GM19455 (cell line): Measurements from ENCODE around the gene HIVEP3.

ENCODE experiments used
- ATAC-seq: cut with Tn5 transposase; IDR thresholded peaks from one replicate; pipeline ENCODE4 v1.9.1; 2021; ENCODE audit not compliant: unreplicated experiment

HIVEP3 gene

DNA sequence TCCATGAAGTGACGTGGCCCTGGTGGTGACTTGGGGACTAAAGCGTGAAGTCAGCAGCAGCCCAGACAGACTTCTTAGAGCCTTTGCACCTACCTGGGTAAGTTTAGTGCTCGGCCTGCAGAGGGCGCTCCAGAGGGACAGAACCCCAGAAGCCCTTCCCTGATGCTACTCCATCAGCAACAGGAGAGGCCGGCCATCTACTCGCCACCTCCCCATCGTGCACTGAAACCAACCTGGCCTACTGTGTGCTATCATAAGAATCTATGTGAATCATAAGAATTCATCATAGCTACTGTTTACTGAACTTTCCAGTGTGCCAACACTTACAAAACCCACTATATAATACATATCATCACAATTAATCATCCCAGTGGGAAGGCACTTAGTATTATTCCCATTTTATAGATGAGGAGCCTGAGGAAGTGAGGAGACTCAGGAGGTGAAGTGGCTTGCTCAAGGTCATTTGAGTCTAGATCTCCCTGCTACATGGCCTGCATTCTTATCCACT lies 426.3 kb downstream of the HIVEP3 start:
- no peak for ATAC-seq

- ATAC-seq, result no peak
These were observed 427.8 kb downstream of the HIVEP3 start for GRCh38 chr1:41490911-41491310.

DNA sequence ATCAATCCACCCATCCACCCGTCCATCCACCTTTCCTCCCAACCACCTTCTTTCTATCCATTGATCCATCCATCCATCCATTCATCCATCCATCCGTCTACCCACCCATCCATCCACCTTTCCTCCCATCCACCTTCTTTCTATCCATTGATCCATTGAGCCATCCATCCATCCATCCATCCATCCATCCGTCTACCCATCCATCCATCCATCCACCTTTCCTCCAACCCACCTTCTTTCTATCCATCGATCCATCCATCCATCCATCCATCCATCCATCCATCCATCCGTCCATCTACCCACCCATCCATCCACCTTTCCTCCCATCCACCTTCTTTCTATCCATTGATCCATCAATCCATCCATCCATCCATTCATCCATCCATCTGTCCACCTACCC lies 429.2 kb downstream of the HIVEP3 start:
- no peak for ATAC-seq

DNA sequence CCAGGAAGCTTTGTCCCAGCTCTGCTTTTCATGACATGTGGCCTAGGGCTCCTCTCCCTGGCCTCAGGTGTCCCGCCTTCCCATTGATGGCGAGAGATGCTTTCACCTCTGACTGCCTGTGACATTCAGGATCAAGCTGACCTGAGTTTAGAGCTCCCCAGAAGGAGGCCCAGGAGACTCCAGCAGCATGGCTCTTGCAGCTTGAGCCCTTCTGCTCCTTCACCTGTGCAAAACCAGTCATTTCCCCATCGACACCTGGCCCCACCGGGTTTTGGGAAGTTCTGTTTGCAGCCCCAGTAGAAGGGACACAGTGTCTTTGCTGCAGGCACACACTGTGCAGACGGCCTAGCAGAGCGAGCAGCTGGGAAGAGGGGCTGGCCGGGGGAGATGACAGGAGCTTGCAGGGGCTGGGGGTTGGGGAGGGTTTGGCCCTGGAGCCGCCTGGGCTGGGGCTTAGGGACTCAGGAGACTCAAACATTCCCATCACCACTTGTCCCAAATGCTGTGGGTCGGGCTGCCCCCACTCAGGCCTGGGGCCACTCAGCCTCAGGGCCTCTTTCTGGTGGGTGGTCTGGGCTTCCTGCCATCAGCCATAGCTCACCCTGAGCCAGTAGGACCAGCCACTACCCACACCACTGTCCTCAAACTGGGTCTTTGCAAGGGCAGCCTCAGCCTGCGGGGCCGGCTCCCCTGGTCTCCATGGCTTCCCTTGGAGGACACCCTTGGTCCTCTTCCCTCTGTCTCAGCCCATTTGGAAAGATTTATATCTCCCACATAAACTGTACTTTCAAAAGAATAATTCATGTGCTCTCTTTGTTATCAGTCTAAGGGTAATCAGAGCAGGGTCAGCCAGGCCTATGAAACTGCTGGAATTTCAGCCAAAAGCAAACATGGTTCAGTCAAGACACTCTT lies 430.4 kb downstream of the HIVEP3 start:
- ATAC-seq, result no peak

GRCh38 chr1:41487126-41488039 lies 431.3 kb downstream of the HIVEP3 start:
- no peak for ATAC-seq

- ATAC-seq, result no peak
These were observed 432.2 kb downstream of the HIVEP3 start for GRCh38 chr1:41486371-41487125.

GRCh38 chr1:41486053-41486370 lies 432.7 kb downstream of the HIVEP3 start:
- ATAC-seq, result no peak

DNA sequence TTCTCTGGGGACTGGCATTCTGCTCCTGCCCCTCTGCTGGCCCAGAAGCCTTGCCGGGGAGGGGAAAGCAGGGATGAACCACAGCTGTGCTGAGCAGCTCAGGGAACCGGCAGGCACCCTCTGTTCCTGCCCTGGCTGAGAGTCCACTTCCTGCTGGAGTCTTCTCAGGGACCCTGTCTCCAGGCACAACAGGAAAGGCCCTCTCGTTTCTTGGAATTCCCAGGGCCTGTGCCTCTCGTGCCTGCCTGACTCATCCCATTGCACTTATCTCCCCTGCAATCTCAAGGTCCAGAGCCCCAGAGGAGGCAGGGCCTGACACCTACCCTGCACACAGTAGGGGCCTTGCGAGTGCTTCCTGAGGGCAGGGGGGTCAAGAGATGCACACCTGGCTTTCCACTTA lies 433.1 kb downstream of the HIVEP3 start:
- ATAC-seq, result no peak

GRCh38 chr1:41484402-41485241 lies 434.1 kb downstream of the HIVEP3 start, which contains the start of gene EDN2:
Gene EDN2 (minus strand): TSS chr1:41484683. CDS start chr1:41484601, 82 bp downstream.
- no peak for ATAC-seq

GRCh38 chr1:41483960-41484401 lies 434.7 kb downstream of the HIVEP3 start:
- ATAC-seq, result no peak

GRCh38 chr1:41483001-41483850 lies 435.5 kb downstream of the HIVEP3 start:
- ATAC-seq, result no peak

DNA sequence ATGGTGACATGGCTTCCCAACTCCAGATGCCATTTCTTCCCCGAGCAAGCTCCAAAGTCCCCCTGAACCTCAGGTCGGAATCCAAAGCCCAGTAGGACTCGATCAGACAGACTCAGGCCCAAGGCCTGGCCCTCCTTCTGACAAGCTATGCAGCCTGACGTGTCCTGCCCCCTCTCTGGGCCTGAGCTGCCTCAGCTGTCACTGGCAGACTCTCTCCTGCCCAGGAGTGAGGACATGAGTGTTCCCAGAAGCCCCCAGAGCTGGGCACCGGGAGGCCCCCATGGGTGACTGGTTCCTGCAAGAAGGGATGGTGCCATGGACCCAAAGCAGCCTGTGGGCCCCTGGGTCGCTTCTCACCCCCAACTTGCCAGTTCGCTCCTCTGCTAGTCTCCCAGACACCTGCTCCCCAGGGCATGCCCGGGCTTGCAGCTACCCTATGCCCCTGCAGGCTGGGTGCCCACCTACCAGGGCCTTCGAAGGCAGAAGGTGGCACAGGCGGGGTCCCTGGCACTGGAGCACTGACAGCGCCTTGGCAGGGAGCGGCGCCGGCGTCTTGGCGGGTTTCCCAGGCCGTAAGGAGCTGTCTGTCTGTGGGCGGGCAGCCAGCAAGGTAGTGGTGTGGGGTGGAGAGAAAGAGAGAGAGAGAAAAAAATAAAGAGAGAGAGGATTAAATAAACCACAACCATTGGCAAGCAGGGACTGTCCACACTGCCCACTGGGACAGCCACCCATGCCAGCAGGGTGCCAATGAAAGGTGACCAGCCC lies 436.5 kb downstream of the HIVEP3 start:
- no peak for ATAC-seq

DNA sequence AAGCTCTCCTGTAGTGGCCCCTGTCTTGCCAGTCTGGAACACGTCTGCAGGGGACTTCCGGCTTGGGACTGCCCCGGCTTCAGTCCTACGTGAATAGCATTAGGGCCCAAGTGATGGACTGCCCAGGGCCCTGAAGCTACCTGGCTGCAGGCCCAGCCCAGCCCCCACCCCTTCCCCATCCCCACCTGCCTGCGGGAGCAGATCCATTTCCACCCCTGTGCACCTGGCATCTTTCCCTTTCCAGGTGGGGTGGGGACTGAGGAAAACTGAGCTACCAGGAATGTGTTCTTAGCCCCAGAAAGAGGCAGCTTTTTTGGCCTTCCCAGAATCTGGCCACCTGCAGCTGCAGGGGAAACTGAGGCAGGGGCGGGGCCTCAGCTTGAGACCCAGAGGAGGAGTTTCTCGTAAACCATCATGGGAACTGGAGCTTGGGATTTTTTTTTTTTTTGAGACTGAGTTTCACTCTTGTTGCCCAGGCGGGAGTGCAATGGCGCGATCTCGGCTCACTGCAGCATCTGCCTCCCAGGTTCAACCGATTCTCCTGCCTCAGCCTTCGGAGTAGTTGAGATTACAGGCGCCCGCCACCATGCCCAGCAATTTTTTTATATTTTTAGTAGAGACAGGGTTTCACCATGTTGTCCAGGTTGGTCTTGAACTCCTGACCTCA lies 437.5 kb downstream of the HIVEP3 start:
- ATAC-seq, result no peak

DNA sequence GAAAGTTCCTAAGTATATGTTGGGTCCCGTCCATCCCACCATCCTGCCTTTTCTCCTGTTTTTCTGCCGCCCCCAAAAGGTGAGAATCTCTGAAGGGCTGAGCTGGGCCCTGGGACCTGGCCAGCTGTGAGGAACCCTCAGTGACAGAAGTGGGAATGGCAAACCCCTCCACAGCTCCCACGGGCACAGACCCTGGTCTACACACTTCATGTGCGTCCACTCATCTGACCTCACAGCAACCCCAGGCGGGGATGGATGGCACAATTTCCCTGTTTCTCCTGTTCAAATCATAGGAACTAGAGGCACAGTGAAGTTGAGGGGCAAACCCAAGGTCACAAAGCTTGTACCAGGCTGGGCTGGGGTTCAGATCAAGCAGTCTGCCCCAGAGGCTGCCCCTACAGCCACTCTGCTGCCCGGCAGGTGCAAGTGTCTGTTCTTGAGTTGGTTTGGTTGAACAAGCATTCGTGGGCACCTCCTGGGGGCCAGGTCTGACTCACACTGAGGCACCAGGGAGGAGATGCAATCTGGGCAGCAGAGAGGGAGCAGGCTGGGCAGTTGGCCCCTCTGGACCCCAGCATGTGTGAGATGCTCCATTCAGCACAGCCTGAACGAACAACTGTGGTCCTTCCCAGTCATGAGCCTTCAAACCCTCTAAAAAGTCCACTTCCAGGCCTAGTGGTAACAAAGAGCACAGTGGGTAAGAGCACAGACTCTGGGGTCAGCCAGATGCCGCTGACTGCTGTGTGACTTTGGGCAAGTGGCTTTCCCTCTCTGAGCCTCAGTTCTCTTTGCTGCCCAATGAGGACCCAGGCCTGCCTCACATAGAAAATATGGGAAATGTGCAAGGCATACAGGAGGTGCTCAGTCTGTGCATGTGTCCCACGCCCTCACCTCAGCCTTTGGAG lies 438.3 kb downstream of the HIVEP3 start:
- ATAC-seq, result no peak

GRCh38 chr1:41479808-41480160 lies 438.9 kb downstream of the HIVEP3 start:
- ATAC-seq, result no peak

DNA sequence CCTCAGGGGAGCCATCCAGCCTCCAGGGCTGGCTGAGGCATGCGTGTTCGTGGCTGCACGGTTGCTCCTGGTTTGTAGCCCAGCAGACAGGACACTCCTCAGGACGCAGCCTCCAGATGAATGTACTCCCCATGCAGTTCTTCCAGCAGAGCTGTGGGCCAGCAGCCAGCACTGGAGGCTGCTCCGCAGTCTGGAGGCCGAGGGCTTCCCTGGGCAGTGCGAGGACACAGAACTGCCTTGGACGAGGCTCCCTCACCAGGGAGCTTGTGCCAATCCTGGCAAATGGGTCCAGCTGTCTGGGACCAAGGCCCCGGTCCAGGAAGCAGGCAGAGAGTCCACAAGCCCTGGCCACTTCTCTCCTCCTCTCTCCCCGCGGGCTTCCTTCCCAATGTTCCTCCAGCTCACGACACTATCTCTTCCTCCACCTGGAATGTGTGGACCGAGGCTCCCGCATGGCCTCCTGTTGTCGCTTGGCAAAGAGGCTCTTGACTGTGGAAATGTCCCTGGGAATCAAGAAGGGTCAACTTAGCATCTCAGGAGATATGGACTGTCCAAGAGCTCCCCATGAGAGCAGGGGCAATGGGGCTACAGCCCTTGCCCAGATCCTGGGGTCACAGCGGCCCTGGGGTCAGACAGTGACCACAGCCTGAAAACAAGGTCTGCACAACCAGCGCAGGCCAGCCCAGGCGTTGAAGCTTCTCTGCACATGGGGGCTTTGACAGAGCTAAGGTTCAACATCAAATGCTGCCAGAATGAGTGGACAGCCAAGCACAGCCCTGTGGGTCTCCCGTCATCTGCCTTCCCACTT lies 439.5 kb downstream of the HIVEP3 start:
- ATAC-seq, result no peak
